ENCODE results near the gene ARRDC2. TPM values are rescaled to one million over a fixed set of nuclear protein-coding genes. Genes with fewer than 3 reads are reported as not detected.

The ARRDC2 gene
- total and polyA plus RNA-seq, 12 donors = 2.5 to 54.3 (median 17.3) TPM

GRCh38 chr19:18007044-18007916, 690 bp upstream of the ARRDC2 start:
- intact Hi-C loops (cut with DNase I) = loop anchor here (1.0 to 2.0 kb wide), 2 partner anchors 51 to 52 kb away; no protein-coding TSS in a partner anchor
- H3K27me3 ChIP-seq = no peaks in the 10 kb centered on the region
- peaks cover 0 to 9% of the 10 kb centered on the region in 2 donors for H3K4me1 ChIP-seq (replicated peaks in 1 of 2)
- peak overlapping the region in 4 of 5 donors; percentile 71 to 85 (median 84) for H3K27ac ChIP-seq
- peak; percentile 80 to 91 (median 87) for DNase-seq
- H3K36me3 ChIP-seq (replicated peaks in 1 of 2) = peaks cover 0 to 19% of the 10 kb centered on the region in 2 donors
- WGBS, 4 donors = 1 to 2% (median 2%) methylated on average over 13 to 46 of the region's 46 CpGs; no CpG with 5 or more reads in 1 of the 4 donors
- H3K4me3 ChIP-seq = peak overlapping the region in 3 of 4 donors; percentile 4 to 62 (median 30)
- TF ChIP-seq CTCF (IDR thresholded peaks at IDR 0.05) (peak; percentile 96 to 99 (median 98)), POLR2A (IDR thresholded peaks at IDR 0.05) (peak in 1 of 2 donors; percentile 62)
- H3K9me3 ChIP-seq (replicated peaks in 1 of 3) = no peaks in the 10 kb centered on the region

- no peak for DNase-seq
- 83 to 95% (median 86%) methylated on average over 11 of the region's 11 CpGs for WGBS, 4 donors
- Histone ChIP-seq H3K27ac (no peak overlapping the region), H3K4me1 (replicated peaks in 1 of 2) (peaks cover 0 to 9% of the 10 kb centered on the region in 2 donors), H3K36me3 (replicated peaks in 1 of 2) (peaks cover 0 to 29% of the 10 kb centered on the region in 2 donors), H3K9me3 (replicated peaks in 1 of 3) (no peaks in the 10 kb centered on the region), H3K27me3 (no peaks in the 10 kb centered on the region), H3K4me3 (peak overlapping the region in 1 of 4 donors; percentile 62)
- intact Hi-C loops (cut with DNase I) = no loop called here
- no peak for TF ChIP-seq CTCF (IDR thresholded peaks at IDR 0.05)
- no peak for TF ChIP-seq POLR2A (IDR thresholded peaks at IDR 0.05)
These were observed 844 bp downstream of the ARRDC2 start for GRCh38 chr19:18008814-18009213.

- intact Hi-C loops (cut with DNase I) = no loop called here
- peak in 1 of 7 donors; percentile 17 for DNase-seq
- Histone ChIP-seq H3K27ac (peak overlapping the region in 1 of 5 donors; percentile 4), H3K27me3 (no peaks in the 10 kb centered on the region), H3K4me3 (peak overlapping the region in 1 of 4 donors; percentile 62), H3K9me3 (replicated peaks in 1 of 3) (no peaks in the 10 kb centered on the region), H3K36me3 (replicated peaks in 1 of 2) (peaks cover 0 to 29% of the 10 kb centered on the region in 2 donors), H3K4me1 (replicated peaks in 1 of 2) (peaks cover 0 to 9% of the 10 kb centered on the region in 2 donors)
- TF ChIP-seq CTCF (IDR thresholded peaks at IDR 0.05) = no peak
- no peak for TF ChIP-seq POLR2A (IDR thresholded peaks at IDR 0.05)
- 84 to 92% (median 89%) methylated on average over 20 to 37 of the region's 37 CpGs for WGBS, 4 donors
These were observed 1.6 kb downstream of the ARRDC2 start for GRCh38 chr19:18009412-18010066.

- no peaks in the 10 kb centered on the region for H3K9me3 ChIP-seq (replicated peaks in 1 of 3)
- H3K36me3 ChIP-seq (replicated peaks in 1 of 2) = peaks cover 0 to 29% of the 10 kb centered on the region in 2 donors
- intact Hi-C loops (cut with DNase I) = no loop called here
- peak in 1 of 7 donors; percentile 23 for DNase-seq
- H3K4me1 ChIP-seq (replicated peaks in 1 of 2) = peaks cover 0 to 9% of the 10 kb centered on the region in 2 donors
- H3K27me3 ChIP-seq = no peaks in the 10 kb centered on the region
- WGBS, 4 donors = 77 to 90% (median 80%) methylated on average over 3 to 11 of the region's 11 CpGs; no CpG with 5 or more reads in 1 of the 4 donors
- TF ChIP-seq CTCF (IDR thresholded peaks at IDR 0.05) (no peak), POLR2A (IDR thresholded peaks at IDR 0.05) (no peak)
- no peak overlapping the region for H3K4me3 ChIP-seq
- peak overlapping the region in 1 of 5 donors; percentile 4 for H3K27ac ChIP-seq
These were observed 2.2 kb downstream of the ARRDC2 start for GRCh38 chr19:18010149-18010548.

Data from adrenal gland (tissue), 12 donors.